D721Med (cell line): Measurements from ENCODE around the gene MBNL2.

ENCODE experiments used
- DNase-seq: peaks from one replicate; pipeline ENCODE4 v3.0.0; 2011; ENCODE audit warnings: low spot score; ENCODE audit not compliant: insufficient read length
- FAIRE-seq: peaks from 2 replicates; lab custom pipeline; 2011; peaks lifted over from hg19 to GRCh38; lab: Jason Lieb, UNC
- CTCF ChIP-seq: IDR thresholded peaks from 2 replicates; pipeline ENCODE4 v1.5.1; 2012; ENCODE audit warnings: mild to moderate bottlenecking, control low read depth; ENCODE audit not compliant: insufficient read depth; ENCODE audit errors: missing control alignments

The MBNL2 gene

GRCh38 chr13:97250560-97250959, 28.4 kb downstream of the MBNL2 start:
- DNase-seq: no peak
- TF ChIP-seq CTCF: no peak
- FAIRE-seq: no peak

GRCh38 chr13:97252735-97253134, 30.6 kb downstream of the MBNL2 start:
- FAIRE-seq (no peak), DNase-seq (no peak)

GRCh38 chr13:97253581-97254293, 31.6 kb downstream of the MBNL2 start:
- DNase-seq (no peak), FAIRE-seq (no peak)
- no peak for TF ChIP-seq CTCF

More at GRCh38 chr13:97252735-97253134, 30.6 kb downstream of the MBNL2 start:
- TF ChIP-seq CTCF: no peak

- FAIRE-seq: no peak
- TF ChIP-seq CTCF: no peak
- no peak for DNase-seq
Observed at GRCh38 chr13:97254816-97255215, 32.7 kb downstream of the MBNL2 start.

- DNase-seq (no peak), FAIRE-seq (no peak)
- TF ChIP-seq CTCF: no peak
Observed at GRCh38 chr13:97255515-97256021, 33.4 kb downstream of the MBNL2 start.

GRCh38 chr13:97256343-97256783, 34.2 kb downstream of the MBNL2 start:
- no peak for FAIRE-seq
- no peak for DNase-seq
- no peak for TF ChIP-seq CTCF

- TF ChIP-seq CTCF: no peak
- DNase-seq: no peak
- no peak for FAIRE-seq
Observed at GRCh38 chr13:97257228-97257755, 35.2 kb downstream of the MBNL2 start.
